Middle frontal gyrus (tissue), 1 donor: Measurements from ENCODE around the gene AFTPH.
A peak's percentile ranks its signal among the peaks of the same experiment; 100 is the strongest.

ENCODE experiments used
- DNase-seq: peaks from one replicate; pipeline ENCODE4 v3.0.0-alpha.2; 2015; ENCODE audit warnings: low spot score; ENCODE audit errors: extremely low spot score

Gene AFTPH, protein sequence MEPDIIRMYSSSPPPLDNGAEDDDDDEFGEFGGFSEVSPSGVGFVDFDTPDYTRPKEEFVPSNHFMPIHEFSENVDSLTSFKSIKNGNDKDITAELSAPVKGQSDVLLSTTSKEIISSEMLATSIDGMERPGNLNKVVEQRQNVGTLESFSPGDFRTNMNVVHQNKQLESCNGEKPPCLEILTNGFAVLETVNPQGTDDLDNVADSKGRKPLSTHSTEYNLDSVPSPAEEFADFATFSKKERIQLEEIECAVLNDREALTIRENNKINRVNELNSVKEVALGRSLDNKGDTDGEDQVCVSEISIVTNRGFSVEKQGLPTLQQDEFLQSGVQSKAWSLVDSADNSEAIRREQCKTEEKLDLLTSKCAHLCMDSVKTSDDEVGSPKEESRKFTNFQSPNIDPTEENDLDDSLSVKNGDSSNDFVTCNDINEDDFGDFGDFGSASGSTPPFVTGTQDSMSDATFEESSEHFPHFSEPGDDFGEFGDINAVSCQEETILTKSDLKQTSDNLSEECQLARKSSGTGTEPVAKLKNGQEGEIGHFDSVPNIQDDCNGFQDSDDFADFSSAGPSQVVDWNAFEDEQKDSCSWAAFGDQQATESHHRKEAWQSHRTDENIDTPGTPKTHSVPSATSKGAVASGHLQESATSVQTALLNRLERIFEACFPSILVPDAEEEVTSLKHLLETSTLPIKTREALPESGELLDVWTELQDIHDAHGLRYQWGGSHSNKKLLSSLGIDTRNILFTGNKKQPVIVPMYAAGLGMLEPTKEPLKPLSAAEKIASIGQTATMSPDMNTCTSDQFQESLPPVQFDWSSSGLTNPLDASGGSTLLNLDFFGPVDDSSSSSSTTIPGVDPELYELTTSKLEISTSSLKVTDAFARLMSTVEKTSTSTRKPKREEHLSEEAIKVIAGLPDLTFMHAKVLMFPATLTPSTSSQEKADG

DNA sequence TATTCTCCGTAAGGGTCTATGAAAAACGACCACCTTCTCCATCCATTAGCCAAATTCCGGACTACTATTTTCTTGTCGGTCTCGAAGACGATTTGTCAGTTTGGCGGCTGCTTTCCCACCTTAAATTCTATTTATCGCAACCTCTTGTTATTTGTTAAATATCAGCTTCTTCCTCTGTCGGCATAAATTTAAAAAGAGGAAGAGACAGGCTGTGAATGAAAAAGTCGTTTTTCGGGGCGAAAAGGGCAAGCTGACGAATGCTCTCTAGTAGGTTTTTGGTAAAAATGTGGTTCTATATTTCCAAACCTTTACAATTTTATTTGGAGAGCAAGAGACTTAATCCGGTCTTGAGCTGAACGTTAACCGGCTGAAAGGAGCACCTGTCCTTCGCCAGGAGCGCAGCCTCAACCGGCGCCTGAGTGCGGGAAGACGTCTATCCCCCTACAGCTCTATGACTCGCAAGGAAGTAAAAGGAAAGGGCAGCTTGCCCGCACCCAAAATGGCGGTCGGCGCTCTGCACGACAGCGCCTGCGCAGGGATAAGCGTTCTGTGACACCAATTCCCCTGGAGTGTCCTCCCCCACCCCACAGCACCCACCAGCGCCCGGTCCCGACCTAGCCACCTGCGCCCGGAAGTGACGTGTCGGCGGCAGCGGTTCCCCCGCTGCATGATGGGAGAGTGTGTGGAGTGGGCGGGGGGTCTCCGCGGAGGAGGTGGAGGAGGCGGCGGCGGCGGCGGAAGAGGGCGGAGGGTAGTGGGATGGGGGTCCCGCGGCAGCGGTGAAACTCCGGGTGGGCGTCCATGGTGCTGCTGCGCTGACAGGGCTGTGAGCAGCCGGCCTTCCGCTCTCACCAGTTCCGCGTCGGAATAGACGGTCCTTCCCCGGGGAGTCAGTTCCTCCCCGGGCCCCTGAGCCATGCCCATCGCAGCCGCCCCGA lies at the start of gene AFTPH:
Gene AFTPH (plus strand): TSS at position 663 of the 938 bp plus-strand sequence. CDS start 27,147 bp downstream, outside the sequence.
- peak; percentile 98 for DNase-seq

DNA sequence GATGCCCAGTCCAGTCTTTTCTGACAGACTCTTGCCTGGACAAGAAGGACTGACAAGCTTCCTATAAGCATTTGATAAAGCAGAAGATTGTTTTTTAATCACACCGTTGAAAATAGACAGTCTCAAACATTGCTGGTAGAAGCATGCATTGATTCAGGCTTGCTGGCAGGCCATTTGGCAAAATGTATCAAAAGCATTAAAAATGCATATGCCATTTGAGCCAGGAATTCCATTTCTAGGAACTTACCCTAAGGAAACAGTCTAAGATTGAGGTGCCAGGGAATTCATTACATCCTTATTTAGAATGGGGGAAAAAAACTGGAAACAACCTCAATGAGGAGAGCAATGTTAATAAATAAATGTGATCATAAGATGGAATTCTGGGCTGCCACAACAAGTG lies 49.5 kb upstream of the AFTPH start:
- no peak for DNase-seq

DNA sequence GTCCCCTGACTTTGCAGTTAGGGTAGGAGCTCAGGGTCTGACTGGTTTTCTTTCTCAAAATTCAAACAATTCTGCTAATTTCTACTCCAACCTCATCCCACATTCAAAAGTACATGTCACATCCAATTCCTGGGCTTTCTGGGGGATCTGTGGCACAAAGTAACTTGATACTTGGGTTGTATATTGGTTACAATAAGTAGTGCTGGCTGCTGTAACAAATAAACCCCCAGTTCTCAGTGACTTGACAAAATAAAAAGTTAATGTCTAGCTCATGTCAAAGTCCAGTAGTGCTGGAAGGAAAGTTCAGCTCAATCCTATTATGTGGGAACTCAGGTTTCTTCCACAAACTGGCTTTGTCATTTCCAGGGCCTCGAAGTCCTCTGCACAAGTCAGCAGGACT lies 47.1 kb upstream of the AFTPH start:
- no peak for DNase-seq

DNA sequence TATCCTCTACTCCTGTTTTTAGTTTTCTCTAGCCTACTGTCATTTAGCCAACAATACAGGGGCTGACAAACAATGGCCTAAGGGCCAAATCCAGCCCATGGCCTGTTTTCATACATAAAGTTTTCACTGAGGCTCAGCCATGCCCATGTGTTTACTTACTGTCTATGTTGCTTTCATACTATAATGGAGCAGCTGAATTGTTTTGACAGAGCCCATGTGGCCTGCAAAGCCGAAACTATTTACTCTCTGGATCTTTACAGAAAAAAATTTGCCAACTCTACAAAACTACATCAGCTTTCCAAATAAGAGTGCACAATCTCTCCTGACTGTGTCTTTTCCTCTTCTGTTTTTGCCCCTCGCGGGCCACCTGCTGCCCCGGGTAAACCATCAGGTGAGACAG lies 46.1 kb upstream of the AFTPH start:
- no peak for DNase-seq

DNA sequence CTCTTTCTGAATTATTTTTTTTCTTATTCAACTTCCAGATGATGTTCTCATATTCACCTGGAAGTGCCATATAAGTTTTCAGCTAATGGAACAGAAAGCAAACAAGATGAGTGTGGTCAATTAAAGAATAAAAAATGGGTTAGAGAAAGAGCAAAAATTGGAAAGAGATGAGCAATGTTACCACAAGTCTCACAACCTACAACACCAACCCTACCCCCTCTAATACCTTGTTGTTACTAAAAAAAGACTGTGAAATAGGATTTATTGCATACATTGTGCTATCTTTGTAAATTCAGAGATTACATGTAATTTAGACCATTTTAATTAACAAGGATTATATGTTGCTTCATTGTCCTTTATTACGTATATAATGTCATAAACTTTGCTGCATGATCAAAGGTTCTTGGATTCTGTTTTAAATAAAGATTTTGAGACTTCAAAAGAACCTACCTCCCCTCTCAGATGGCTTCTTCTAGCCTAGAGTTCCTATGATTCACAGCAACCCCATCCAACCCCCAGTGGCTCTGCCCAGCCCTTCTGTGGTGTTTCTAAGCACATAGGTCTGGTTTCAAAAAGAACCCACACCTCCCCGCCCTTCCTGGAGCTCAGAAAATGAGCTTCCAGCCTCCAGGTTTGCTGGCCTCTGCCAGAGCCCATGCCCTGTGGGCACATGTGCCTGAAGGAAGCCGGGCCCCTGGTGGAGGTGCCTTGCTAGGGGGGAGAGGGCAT lies 45.5 kb upstream of the AFTPH start:
- DNase-seq = no peak

DNA sequence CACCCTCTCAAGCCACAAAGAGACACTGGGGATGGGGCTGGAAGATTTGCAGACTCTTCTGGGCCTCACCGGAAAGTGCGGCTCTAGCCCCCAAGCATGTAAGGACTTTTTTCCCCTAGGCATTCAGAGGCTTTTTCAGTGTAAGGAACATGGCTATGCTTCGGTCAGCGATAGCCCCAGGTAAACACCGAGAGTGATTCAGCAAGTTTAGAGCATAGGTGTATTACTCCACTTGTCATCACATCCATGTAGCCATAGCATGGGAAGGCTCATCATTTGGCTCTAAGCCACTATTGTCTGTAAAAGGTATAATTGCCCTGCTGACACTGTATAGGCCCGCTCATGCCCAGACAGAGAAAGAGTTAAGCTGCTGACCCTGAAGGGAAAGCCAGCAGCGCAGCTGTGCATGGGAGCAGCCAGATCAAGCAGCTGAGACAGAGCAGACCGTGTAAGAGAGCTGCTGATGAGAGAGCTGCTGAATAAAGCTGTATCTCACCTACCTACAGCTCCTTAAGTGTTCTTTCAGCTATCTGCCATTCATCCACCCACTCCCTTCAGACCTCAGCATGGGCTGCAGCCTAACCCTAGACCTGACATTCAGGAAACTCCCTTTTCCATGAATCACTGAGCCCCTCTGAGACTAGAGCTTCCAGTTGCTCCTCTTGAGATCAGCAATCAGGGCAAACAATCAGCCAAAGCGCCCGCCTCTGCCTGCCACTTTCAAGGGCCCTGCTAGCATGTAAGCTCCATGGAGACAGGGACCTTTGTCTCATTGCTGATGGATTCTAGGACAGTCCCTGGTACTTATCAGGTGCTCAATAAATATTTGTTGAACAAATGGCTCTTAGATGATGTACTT lies 44.6 kb upstream of the AFTPH start:
- no peak for DNase-seq

DNA sequence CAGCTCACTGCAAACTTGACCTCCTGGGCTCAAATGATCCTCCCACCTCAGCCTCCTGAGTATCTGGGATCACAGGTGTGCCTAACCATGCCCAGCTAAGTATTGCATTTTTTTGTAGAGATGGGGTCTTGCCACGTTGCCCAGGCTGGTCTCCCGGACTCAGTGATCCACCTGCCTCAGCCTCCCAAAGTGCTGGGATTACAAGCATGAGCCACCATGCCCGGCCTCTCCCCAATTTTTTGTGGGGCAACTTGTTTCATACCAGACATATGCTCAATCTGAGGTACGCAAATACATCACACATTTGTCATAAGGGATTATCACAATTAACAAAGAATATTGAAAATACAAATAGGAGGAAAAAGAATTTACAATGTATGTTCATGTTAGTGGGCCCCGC lies 42.5 kb upstream of the AFTPH start:
- no peak for DNase-seq

DNA sequence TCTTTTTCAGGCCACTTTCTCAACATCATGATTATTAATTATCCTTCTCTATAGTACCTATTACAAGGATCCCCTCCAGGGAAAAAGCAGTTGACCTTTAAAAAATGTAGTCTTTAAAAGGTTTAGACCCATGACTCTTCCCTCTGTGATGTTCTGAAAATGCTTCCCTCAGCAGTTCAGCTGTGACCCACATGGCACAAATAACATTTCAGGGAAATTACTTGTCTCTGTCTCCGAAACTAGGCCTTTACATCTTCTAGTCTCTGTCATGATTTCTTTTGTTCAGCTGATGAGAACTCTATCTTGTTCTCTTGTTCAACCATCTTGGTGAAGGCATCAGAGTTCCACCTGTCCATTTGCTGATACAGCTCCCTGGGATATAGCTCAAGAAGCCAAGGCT lies 41.9 kb upstream of the AFTPH start:
- DNase-seq = no peak

DNA sequence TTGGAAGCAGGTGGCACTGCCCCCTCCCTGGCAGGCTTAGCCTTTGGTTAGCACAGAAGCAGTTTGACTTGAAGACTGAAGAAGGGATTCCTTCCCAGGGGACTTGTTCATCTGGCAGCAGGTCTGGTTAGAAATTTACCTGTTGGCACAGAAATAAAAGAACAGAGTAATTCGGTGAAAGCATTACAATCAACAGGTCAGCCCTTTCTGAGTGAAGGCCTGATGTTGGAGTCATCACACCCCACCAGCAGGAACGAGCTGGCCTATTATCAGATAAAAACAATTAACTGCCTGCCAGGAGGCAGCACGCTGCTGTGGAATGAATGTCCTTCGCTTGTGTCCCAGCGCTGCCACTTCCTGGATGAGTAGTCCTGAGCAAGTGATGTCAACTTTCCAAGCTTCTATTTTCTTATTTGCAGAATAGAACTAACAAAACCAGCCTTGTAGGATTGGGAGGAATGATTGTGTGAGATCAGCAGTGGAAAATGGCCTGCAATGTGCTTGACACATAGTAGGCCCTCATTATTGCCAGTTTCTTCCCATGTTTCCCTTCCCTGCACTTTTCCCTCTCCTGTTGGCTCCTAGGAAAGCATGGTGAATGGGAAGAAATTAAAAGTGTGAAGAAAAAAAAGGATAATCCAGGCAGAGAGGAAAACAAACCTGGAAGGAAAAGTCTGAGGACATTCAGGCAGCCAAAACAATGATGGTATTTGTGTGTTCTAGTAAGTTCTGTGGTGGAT lies 41.2 kb upstream of the AFTPH start:
- no peak for DNase-seq

DNA sequence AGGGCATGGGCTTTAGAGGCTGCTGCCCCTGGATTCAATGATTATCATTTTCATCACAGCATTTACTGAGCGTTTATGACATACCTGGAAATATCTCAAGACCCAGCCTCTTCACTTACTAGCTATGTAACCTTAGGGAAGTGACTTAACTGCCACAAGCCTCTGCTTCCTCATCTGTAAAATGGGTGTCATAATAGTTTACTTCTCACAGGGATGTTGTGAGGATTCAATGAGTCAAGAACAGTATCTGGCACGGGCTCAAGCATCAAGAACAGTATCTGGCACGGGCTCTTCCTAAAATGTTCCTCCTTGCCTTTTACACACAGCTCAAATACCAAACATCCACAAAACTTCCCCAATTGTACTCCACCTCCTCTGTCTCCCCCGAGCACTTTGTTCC lies 38.8 kb upstream of the AFTPH start:
- DNase-seq = no peak

DNA sequence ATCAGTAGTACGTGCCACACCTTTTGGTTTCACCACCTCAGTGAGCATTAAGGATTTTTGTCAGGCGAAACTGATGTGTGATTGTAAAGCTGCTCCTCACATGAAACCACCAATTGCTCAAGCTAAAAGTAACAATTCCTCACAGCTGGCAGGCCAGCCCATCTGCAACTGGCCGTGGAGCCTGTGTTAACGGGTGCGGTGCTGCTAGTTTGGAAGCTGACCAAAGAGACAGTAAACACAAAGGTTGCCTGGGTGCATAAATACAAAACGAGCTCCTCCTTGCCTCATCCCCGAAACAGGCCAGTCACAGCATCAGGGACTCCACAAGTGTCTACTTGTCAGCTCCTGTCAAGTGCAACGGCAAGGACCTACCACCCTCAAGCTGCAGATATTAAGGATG lies 38.2 kb upstream of the AFTPH start:
- no peak for DNase-seq

DNA sequence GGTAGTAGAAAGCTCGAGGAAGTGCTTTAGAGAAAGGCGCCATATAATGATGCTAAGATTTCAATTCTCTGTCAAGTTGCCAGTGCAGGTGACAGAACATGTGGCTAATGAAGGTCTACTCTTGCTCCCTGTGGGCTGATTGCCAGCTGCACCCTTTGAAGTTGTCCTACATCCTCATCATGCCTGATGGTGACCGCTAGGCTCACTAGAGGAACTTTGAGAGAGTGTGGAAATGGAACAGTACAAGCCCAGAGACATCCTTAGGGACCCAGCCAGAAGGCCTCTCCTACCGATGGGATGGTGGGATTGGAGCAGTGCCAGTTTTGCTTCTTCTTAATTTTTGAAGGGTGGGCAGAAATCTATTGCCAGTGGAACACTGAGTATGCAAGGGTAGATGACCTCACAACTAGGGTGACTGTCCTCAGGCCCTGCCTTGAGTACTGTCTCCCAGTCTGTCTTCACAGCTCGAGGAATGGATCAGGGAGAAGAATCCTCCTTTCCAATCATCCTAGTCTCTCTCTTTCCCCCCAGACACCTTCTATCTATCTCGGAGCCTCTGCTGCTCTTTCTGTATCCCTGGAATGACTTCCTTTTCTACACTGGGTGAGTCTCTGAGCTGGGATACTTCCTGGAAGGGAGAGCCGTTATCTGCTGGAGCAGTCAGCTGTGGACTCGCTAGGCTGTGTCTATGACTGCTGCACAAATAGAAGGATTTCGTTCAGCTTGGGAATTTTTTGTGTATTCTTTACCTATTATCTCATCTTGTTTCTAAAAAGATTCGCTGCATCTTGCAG lies 36.7 kb upstream of the AFTPH start:
- DNase-seq = no peak

DNA sequence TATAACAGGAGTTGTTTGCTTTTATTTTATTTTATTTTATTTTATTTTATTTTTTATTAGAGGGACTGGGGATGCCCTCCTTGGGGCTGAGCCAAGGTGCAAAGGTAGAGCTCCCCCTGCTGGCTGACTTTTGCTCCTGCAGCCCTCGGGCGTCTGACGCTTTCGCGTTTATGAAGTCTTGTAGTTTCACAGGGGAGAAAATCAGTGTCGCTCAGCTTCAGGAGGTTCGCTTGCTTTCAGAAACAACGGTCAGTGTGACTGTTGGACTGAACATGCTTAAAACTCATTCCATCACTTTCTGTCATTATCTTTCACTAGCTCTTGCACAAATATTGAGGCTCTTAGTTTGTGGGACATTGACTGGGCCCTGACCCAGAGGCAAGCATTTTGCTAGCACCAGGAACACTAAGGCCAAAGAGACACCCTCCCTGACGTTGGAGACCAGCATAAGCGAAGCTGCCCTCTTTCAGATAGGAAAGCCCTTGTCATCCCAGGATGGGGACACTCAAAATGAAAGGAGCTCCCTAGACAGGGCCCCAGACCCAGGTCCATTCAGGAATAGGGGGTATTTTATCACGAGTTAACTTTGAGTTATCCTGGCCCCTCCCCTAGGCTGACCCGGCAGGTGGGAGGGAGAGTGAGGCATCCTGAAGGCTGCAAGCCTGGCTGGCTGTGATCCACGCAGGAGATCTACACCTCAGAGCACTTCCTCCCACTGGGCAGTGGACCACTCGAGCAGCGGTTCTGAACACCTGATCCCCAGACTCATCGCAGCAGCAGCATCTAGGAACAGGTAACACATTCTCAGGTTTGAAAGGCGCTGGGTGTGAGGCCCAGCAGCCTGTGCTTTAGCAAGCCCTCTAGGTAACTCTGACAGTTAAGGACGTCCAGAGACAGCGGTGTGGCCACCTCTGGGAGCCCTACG lies 35.8 kb upstream of the AFTPH start:
- peak; percentile 18 for DNase-seq

DNA sequence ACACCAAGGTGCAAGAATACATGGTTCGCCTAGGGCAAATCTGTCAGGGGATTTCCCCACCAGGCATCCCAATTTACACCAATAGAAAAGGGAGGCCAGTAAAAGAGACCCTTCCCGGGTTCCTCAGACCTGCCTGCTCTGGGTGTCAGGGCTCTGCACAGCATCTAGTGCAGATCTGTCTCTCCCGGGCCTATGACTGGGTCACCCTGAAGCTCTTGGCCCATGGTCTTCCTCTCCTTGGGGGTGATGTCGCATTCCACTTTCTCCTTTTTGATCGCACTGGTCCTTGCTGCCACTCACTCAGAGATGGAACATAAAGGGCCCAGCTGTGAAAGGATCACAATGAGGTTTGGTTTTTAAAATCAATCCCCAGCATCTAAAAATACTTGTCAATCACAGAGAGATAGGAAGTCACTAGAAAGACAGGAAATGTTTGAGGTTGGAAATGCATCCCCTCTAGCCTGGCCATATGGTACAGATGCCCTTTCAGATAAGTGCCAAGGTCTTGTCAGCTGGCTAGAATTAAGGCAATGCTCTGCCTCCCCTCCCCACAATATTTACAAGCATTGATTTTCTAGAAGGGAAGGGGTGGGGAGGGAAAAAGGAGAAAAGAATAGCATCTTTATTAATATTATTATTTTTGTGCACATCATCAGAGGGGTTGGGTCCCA lies 34.9 kb upstream of the AFTPH start:
- no peak for DNase-seq

DNA sequence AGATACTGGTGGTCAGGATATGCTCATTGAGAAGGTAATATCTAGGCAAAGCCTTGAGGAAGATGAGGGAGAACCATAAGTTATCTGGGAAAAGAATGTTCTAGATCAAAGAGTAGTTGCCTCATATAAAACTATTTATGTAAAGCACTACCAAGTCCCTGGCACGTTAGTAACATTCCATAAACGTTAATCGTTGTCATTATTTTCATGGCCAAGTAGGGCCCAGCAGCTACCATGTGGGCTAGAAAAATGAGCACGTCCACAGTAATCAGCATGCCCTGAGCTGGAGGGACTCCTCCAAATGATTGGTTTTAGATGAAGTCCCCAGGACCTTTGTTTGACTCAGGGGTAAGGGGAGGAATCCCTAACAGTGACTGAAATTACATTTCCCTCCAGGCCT lies 32.7 kb upstream of the AFTPH start:
- no peak for DNase-seq

DNA sequence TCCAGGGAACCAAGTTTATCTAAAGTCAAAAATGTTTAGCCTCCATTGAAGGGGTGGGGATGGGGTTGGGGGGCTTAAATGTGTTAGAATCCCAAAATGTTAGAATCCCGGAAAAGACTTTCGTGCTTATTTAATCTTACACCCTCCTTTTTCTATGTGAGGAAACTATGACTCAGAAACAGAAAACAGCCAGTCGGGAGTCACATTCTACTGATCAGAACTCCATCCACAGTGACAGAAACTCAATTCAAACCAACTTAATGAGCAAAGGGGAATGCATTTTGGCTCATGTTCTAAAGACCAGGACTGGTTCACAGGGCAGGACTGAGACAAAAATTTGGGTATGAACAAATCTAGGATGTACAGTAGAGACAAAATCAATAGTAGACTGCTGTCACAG lies 31.9 kb upstream of the AFTPH start:
- no peak for DNase-seq

DNA sequence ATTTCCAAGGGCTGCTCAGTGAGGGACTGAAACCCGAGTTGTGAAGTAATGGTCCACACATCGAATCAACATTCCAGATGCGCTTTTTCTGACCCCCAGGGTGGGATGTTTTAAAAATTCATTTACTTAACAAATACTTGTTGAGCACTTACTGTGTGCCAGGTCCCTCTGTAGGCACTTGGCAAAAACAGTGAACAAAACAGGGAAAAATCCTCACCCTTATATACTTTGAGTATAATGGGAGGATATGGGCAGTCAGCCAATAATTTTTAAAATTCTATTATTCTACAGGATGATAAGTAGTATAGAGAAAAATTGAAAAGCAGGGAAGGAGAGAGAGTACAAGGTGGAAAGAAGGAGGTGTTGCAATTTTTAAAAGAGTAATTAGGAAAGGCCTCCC lies 31.3 kb upstream of the AFTPH start:
- DNase-seq = no peak
